ENCODE data around the gene PIEZO2. TPM values are rescaled to one million over a fixed set of nuclear protein-coding genes. Genes with fewer than 3 reads are reported as not detected.

Gene PIEZO2
- polyA plus RNA-seq, 1 donor (not counting 4 experiments of a cell fraction or from before 2014, with no cell fraction given): not detected

DNA sequence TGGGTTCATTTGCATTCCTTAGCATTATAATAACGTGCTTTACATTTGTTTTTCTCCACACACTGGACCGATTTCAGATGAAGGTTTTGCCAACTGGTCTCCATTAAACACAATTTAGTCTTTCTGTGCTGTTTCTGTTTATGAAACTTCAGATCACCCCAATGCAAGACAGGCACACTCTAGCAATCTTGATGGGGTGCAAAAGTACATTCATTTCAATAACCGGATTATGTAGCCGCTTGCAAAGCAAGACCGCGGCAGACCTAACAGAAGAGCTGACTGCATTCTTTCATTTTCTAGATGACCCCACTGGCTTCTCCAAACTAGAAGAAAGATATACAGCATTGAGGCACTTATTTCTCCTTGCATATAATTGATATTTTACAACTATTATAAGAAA, 301.5 kb downstream of the PIEZO2 start:
- Histone ChIP-seq H3K27me3 (ENCODE audit: control insufficient read depth, extremely low read depth, insufficient read depth, low read length) (peaks cover 6% of the 10 kb centered on the region), H3K9ac (ENCODE audit: control insufficient read depth, extremely low read depth, insufficient read depth, low read length) (no peak overlapping the region), H3K79me2 (ENCODE audit: control insufficient read depth, insufficient read depth, low read length) (no peaks in the 10 kb centered on the region), H3K36me3 (ENCODE audit: control insufficient read depth in 2 of 2, extremely low read depth in 1 of 2, insufficient read depth in 2 of 2, low read length in 2 of 2) (no peaks in the 10 kb centered on the region), H3K27ac (ENCODE audit: control insufficient read depth, insufficient read depth, low read length) (no peak overlapping the region), H4K20me1 (ENCODE audit: control insufficient read depth, extremely low read depth, insufficient read depth, low read length) (no peaks in the 10 kb centered on the region), H3K9me1 (ENCODE audit: control insufficient read depth, extremely low read depth, insufficient read depth, low read length) (no peaks in the 10 kb centered on the region), H2AFZ (ENCODE audit: control insufficient read depth, low read length) (no peak overlapping the region), H3K4me2 (ENCODE audit: control insufficient read depth, extremely low read depth, insufficient read depth, low read depth, low read length) (no peak overlapping the region), H3K4me3 (ENCODE audit: control insufficient read depth in 2 of 3, extremely low read depth in 1 of 3, insufficient read depth in 2 of 3, low read depth in 1 of 3, low read length in 3 of 3) (no peak overlapping the region), H3K9me3 (ENCODE audit: control insufficient read depth, low read depth, low read length) (no peaks in the 10 kb centered on the region), H3K4me1 (ENCODE audit: control insufficient read depth, extremely low read depth, insufficient read depth, low read length) (no peaks in the 10 kb centered on the region)
- TF ChIP-seq, protein P1, sequence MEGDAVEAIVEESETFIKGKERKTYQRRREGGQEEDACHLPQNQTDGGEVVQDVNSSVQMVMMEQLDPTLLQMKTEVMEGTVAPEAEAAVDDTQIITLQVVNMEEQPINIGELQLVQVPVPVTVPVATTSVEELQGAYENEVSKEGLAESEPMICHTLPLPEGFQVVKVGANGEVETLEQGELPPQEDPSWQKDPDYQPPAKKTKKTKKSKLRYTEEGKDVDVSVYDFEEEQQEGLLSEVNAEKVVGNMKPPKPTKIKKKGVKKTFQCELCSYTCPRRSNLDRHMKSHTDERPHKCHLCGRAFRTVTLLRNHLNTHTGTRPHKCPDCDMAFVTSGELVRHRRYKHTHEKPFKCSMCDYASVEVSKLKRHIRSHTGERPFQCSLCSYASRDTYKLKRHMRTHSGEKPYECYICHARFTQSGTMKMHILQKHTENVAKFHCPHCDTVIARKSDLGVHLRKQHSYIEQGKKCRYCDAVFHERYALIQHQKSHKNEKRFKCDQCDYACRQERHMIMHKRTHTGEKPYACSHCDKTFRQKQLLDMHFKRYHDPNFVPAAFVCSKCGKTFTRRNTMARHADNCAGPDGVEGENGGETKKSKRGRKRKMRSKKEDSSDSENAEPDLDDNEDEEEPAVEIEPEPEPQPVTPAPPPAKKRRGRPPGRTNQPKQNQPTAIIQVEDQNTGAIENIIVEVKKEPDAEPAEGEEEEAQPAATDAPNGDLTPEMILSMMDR (optimal IDR thresholded peaks at IDR 0.05 in 1 of 3, IDR thresholded peaks at IDR 0.05 in 1 of 3, conservative IDR thresholded peaks at IDR 0.05 in 1 of 3; ENCODE audit: extremely low read depth in 1 of 3, insufficient read depth in 2 of 3, low read length in 3 of 3): no peak
- TF ChIP-seq EZH2 (IDR thresholded peaks at IDR 0.05; ENCODE audit: low read length): no peak
- dilution Hi-C loops (cut with MboI; ENCODE audit: extremely low pct_ligation_motif_present, low sequenced_read_pairs): no loop called here
- DNase-seq (ENCODE audit: low read depth, low spot score): no peak
- no peak for FAIRE-seq

DNA sequence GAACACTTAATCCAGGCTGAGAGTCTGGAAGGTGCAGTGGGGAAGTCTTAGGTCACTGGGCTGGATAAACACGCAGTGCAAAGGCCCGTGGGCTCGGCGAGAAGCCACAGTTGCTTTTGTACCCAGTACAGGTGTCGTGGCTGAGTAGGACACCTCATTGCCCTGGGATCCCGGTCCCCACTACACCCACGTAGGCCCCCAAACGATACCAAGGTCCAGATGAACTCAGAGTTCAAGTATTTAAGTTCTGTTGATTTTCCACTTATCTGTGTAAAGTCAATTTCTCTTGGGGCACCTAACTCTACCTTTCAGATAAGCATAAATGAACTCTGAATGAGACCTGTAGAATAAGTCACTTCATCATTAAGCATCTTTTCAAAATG, 302.0 kb downstream of the PIEZO2 start:
- Histone ChIP-seq H3K4me3 (ENCODE audit: control insufficient read depth in 2 of 3, extremely low read depth in 1 of 3, insufficient read depth in 2 of 3, low read depth in 1 of 3, low read length in 3 of 3) (no peak overlapping the region), H3K79me2 (ENCODE audit: control insufficient read depth, insufficient read depth, low read length) (no peaks in the 10 kb centered on the region), H3K36me3 (ENCODE audit: control insufficient read depth in 2 of 2, extremely low read depth in 1 of 2, insufficient read depth in 2 of 2, low read length in 2 of 2) (no peaks in the 10 kb centered on the region), H4K20me1 (ENCODE audit: control insufficient read depth, extremely low read depth, insufficient read depth, low read length) (no peaks in the 10 kb centered on the region), H3K9me3 (ENCODE audit: control insufficient read depth, low read depth, low read length) (no peaks in the 10 kb centered on the region), H3K4me1 (ENCODE audit: control insufficient read depth, extremely low read depth, insufficient read depth, low read length) (no peaks in the 10 kb centered on the region), H3K9ac (ENCODE audit: control insufficient read depth, extremely low read depth, insufficient read depth, low read length) (no peak overlapping the region), H3K9me1 (ENCODE audit: control insufficient read depth, extremely low read depth, insufficient read depth, low read length) (no peaks in the 10 kb centered on the region), H3K27me3 (ENCODE audit: control insufficient read depth, extremely low read depth, insufficient read depth, low read length) (peaks cover 6% of the 10 kb centered on the region), H3K27ac (ENCODE audit: control insufficient read depth, insufficient read depth, low read length) (no peak overlapping the region), H2AFZ (ENCODE audit: control insufficient read depth, low read length) (no peak overlapping the region), H3K4me2 (ENCODE audit: control insufficient read depth, extremely low read depth, insufficient read depth, low read depth, low read length) (no peak overlapping the region)
- no peak for DNase-seq (ENCODE audit: low read depth, low spot score)
- no peak for FAIRE-seq
- dilution Hi-C loops (cut with MboI; ENCODE audit: extremely low pct_ligation_motif_present, low sequenced_read_pairs): no loop called here
- TF ChIP-seq, protein P1 (optimal IDR thresholded peaks at IDR 0.05 in 1 of 3, IDR thresholded peaks at IDR 0.05 in 1 of 3, conservative IDR thresholded peaks at IDR 0.05 in 1 of 3; ENCODE audit: extremely low read depth in 1 of 3, insufficient read depth in 2 of 3, low read length in 3 of 3): no peak
- no peak for TF ChIP-seq EZH2 (IDR thresholded peaks at IDR 0.05; ENCODE audit: low read length)

All from keratinocyte (primary cell).